Type B pancreatic cell (in vitro differentiated cells): Measurements from ENCODE around the gene DNAH6. TPM values are rescaled to one million over a fixed set of nuclear protein-coding genes. Genes with fewer than 3 reads are reported as not detected.

ENCODE experiments used
- DNase-seq: peaks from one replicate; pipeline ENCODE4 v3.0.0; 2021; ENCODE audit warnings: mixed read lengths; ENCODE audit not compliant: unreplicated experiment; ENCODE audit errors: extremely low spot score
- H3K27ac Mint-ChIP-seq: 2 replicates; pipeline ENCODE4 v1.8.0; 2021; ENCODE audit warnings: mild to moderate bottlenecking, mixed read lengths
- H3K27me3 Mint-ChIP-seq: 2 replicates; pipeline ENCODE4 v1.8.0; 2021; ENCODE audit warnings: mixed read lengths
- H3K36me3 Mint-ChIP-seq: 2 replicates; pipeline ENCODE4 v1.8.0; 2021; ENCODE audit warnings: mixed read lengths
- H3K4me1 Mint-ChIP-seq: one replicate; pipeline ENCODE4 v1.8.0; 2021; ENCODE audit warnings: mixed read lengths; ENCODE audit not compliant: unreplicated experiment
- H3K4me3 Mint-ChIP-seq: 2 replicates; pipeline ENCODE4 v1.8.0; 2021; ENCODE audit warnings: mild to moderate bottlenecking, mixed read lengths
- H3K9me3 Mint-ChIP-seq: 2 replicates; pipeline ENCODE4 v1.8.0; 2021; ENCODE audit warnings: mixed read lengths
- total RNA-seq: library from RNA; stranded (reverse); gene quantifications from 2 replicates; pipeline ENCODE4 v1.2.1, GENCODE V29; 2021; ENCODE audit warnings: low replicate concordance
- TF ChIP-seq, protein P1 (sequence below): fragments of 200-600 bp; sonication (generic); conservative IDR thresholded peaks from 2 replicates; pipeline ENCODE4 v1.5.0; 2021; ENCODE audit warnings: antibody characterized with exemption, mild to moderate bottlenecking

The DNAH6 gene
- total RNA-seq, 1 donor from 2014 or later, result 3.8 TPM

DNA sequence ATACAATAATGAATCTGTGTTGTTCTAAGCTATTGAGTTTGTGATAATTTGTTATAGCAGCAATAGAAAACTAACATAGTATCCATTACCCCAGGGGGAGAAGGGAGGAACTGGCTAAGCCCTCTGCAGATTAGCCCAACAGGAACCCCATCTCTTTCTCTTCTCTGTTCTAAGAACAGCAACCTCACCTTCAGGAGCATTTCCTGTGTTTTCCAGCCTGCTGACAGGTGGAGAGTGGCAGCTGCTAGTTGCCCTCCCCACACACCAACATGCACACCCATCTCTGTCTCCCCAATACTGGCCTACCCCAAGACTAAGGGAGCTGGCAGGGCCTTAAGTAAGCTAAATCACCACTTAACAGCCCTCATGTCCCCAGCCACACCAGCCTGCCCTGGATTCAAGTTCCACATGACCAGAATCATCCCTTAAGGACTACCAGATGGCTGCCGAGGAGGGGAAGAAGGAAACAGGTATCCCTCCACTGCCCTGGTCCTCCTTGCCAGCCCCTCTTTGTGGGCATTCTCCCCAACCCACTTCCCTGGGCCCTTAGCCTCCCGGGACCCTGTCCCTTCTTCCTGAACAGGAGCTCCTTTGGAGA, 311.8 kb downstream of the DNAH6 start:
- H3K4me1 Mint-ChIP-seq, result no peaks in the 10 kb centered on the region
- TF ChIP-seq, protein P1, sequence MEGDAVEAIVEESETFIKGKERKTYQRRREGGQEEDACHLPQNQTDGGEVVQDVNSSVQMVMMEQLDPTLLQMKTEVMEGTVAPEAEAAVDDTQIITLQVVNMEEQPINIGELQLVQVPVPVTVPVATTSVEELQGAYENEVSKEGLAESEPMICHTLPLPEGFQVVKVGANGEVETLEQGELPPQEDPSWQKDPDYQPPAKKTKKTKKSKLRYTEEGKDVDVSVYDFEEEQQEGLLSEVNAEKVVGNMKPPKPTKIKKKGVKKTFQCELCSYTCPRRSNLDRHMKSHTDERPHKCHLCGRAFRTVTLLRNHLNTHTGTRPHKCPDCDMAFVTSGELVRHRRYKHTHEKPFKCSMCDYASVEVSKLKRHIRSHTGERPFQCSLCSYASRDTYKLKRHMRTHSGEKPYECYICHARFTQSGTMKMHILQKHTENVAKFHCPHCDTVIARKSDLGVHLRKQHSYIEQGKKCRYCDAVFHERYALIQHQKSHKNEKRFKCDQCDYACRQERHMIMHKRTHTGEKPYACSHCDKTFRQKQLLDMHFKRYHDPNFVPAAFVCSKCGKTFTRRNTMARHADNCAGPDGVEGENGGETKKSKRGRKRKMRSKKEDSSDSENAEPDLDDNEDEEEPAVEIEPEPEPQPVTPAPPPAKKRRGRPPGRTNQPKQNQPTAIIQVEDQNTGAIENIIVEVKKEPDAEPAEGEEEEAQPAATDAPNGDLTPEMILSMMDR, result no peak
- no peak overlapping the region for H3K27ac Mint-ChIP-seq
- no peak for DNase-seq
- no peak overlapping the region for H3K4me3 Mint-ChIP-seq
- no peaks in the 10 kb centered on the region for H3K27me3 Mint-ChIP-seq
- no peaks in the 10 kb centered on the region for H3K36me3 Mint-ChIP-seq
- H3K9me3 Mint-ChIP-seq, result no peaks in the 10 kb centered on the region

DNA sequence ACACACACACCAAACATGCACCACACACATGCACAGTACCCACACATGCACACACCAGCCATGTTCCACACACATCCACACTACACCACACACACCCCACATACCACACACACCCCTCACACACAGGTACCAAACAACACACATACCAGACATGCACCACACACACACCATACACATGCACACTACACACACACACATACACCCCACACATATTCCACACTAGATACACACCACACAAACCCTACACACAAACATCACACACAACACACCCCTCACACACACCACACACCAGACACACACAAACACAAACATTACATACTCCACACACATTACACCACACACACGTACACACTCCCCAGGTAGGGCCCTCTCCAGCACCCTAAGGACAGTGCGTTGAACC, 313.4 kb downstream of the DNAH6 start:
- no peaks in the 10 kb centered on the region for H3K4me1 Mint-ChIP-seq
- H3K27me3 Mint-ChIP-seq, result no peaks in the 10 kb centered on the region
- H3K36me3 Mint-ChIP-seq, result no peaks in the 10 kb centered on the region
- no peak overlapping the region for H3K4me3 Mint-ChIP-seq
- DNase-seq, result no peak
- no peaks in the 10 kb centered on the region for H3K9me3 Mint-ChIP-seq
- TF ChIP-seq, protein P1, result no peak
- no peak overlapping the region for H3K27ac Mint-ChIP-seq

DNA sequence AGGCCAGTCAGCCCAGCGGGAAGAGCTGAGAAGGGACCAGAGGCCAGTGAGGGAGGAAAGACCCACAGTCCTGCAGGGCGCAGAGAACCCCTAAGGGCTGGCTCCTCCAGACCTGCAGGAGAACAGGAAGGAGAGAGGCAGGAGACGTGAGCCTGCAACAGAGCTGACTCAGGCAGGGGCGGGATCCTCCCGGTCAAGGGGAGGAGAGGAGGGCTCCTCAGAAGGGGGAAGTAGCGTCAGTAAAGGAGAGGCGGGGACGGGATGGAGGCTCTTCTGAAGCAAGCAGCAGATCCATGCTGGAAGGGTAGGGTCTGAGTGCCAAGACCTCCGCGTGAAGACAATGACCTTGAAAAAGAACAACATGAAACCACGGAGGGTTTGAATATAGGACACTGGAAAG, 313.8 kb downstream of the DNAH6 start:
- H3K36me3 Mint-ChIP-seq, result no peaks in the 10 kb centered on the region
- H3K27ac Mint-ChIP-seq, result no peak overlapping the region
- no peak overlapping the region for H3K4me3 Mint-ChIP-seq
- no peak for DNase-seq
- no peaks in the 10 kb centered on the region for H3K9me3 Mint-ChIP-seq
- no peaks in the 10 kb centered on the region for H3K27me3 Mint-ChIP-seq
- H3K4me1 Mint-ChIP-seq, result no peaks in the 10 kb centered on the region
- TF ChIP-seq, protein P1, result no peak

DNA sequence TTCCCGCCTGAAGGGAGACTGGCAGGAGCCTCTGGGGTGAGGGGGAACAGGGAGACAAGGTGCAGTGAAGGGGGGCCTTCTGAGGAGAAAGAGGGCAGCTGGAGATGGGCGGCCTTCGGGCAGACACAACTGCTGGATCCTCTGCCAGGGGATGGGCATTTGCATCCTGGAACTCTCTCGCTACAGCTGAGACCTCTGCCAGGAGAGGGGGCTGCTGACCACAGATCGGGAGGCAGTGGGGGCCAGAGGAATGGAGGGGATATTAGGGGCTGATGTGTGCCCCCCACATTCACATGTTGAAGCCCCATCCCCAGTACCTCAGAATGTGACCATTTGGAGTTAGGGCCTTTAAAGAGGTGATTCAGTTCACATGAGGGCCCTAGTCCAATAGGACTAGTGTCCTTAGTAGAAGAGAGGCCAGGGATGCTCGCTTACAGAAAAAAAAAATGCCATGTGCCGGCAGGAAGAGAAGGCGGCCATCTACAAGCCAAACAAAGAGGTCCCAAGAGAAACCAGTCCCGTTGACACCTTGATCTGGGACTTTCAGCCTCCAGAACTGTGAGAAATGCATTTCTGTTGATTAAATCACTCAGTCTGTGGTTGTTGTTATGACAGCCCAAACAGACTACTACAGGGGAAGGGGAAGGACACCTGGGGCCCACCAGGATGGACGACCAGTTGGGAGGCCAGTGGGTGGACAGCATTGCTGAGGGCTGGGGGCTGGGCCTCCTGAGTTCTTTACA, 314.6 kb downstream of the DNAH6 start:
- H3K36me3 Mint-ChIP-seq, result no peaks in the 10 kb centered on the region
- TF ChIP-seq, protein P1, result no peak
- no peak for DNase-seq
- H3K27me3 Mint-ChIP-seq, result no peaks in the 10 kb centered on the region
- H3K4me3 Mint-ChIP-seq, result no peak overlapping the region
- H3K9me3 Mint-ChIP-seq, result no peaks in the 10 kb centered on the region
- H3K4me1 Mint-ChIP-seq, result no peaks in the 10 kb centered on the region
- no peak overlapping the region for H3K27ac Mint-ChIP-seq

GRCh38 chr2:84832772-84833461, 316.6 kb downstream of the DNAH6 start:
- H3K27me3 Mint-ChIP-seq, result no peaks in the 10 kb centered on the region
- H3K27ac Mint-ChIP-seq, result no peak overlapping the region
- DNase-seq, result no peak
- no peaks in the 10 kb centered on the region for H3K4me1 Mint-ChIP-seq
- no peaks in the 10 kb centered on the region for H3K9me3 Mint-ChIP-seq
- no peak overlapping the region for H3K4me3 Mint-ChIP-seq
- H3K36me3 Mint-ChIP-seq, result no peaks in the 10 kb centered on the region
- TF ChIP-seq, protein P1, result no peak
